SK-N-SH treated with all-trans-retinoic acid at 6 μM for 48 hours (cell line): Measurements from ENCODE around the gene WRAP73.
"Not testable (repeated sequence)": the region's sequence is repeated elsewhere in the genome, so short reads cannot be mapped to it uniquely, and the experiment has no call there.

Experiments used
- CREB5 ChIP-seq: fragments of 250-450 bp; sonication (Bioruptor Pico); IDR thresholded peaks from 2 replicates; pipeline ENCODE4 v1.5.1; 2020; ENCODE audit warnings: low read depth, mild to moderate bottlenecking, moderate library complexity
- CSDC2 ChIP-seq: fragments of 250-450 bp; sonication (Bioruptor Pico); IDR thresholded peaks from 2 replicates; pipeline ENCODE4 v1.5.0; 2020; ENCODE audit warnings: mild to moderate bottlenecking, moderate library complexity
- CSRNP3 ChIP-seq: fragments of 250-450 bp; sonication (Bioruptor Pico); IDR thresholded peaks from 2 replicates; pipeline ENCODE4 v1.5.1; 2021; ENCODE audit warnings: mild to moderate bottlenecking, moderate library complexity
- PATZ1 ChIP-seq: fragments of 250-450 bp; sonication (Bioruptor Pico); IDR thresholded peaks from 2 replicates; pipeline ENCODE4 v1.8.0; 2020; ENCODE audit warnings: mild to moderate bottlenecking, moderate library complexity, borderline replicate concordance
- POU6F1 ChIP-seq: fragments of 250-450 bp; sonication (Bioruptor Pico); IDR thresholded peaks from 2 replicates; pipeline ENCODE4 v1.8.0; 2021; ENCODE audit warnings: low read depth, mild to moderate bottlenecking, moderate library complexity, borderline replicate concordance
- PPARA ChIP-seq: fragments of 250-450 bp; sonication (Bioruptor Pico); IDR thresholded peaks from 2 replicates; pipeline ENCODE4 v1.5.0; 2020; ENCODE audit warnings: mild to moderate bottlenecking, borderline replicate concordance
- SNAI2 ChIP-seq: fragments of 250-450 bp; sonication (Bioruptor Pico); IDR thresholded peaks from 2 replicates; pipeline ENCODE4 v1.5.0; 2020; ENCODE audit warnings: mild to moderate bottlenecking, moderate library complexity
- TOX ChIP-seq: fragments of 250-450 bp; sonication (Bioruptor Pico); IDR thresholded peaks from 2 replicates; pipeline ENCODE4 v1.8.0; 2021; ENCODE audit warnings: mild to moderate bottlenecking, moderate library complexity, borderline replicate concordance
- TSHZ2 ChIP-seq: fragments of 250-450 bp; sonication (Bioruptor Pico); IDR thresholded peaks from 2 replicates; pipeline ENCODE4 v1.5.0; 2020; ENCODE audit warnings: mild to moderate bottlenecking, moderate library complexity
- ZNF565 ChIP-seq: fragments of 450-650 bp; formaldehyde crosslinking; conservative IDR thresholded peaks from 2 replicates; pipeline ENCODE4 v1.5.0; 2020; ENCODE audit warnings: low read depth, mild to moderate bottlenecking, moderate library complexity

- not testable (repeated sequence) for TF ChIP-seq SNAI2 (CRISPR knock-in tag); POU6F1 (CRISPR knock-in tag); CREB5 (CRISPR knock-in tag); PATZ1; PPARA (CRISPR knock-in tag); CSRNP3 (CRISPR knock-in tag); CSDC2; TSHZ2 (CRISPR knock-in tag); ZNF565 (CRISPR knock-in tag); TOX
Observed at GRCh38 chr1:3583751-3584150, 66.2 kb downstream of the WRAP73 start.
